GM23338 (cell line): ENCODE results near the gene METRNL. TPM values are rescaled to one million over a fixed set of nuclear protein-coding genes. Genes with fewer than 3 reads are reported as not detected.
A peak's percentile ranks its signal among the peaks of the same experiment; 100 is the strongest.

ENCODE experiments used
- ATAC-seq: fragments of 200-7000 bp; cut with Tn5 transposase; 3 replicates; pipeline ENCODE4 v1.9.1; 2020
- DNase-seq: peaks from one replicate; pipeline ENCODE4 v3.0.0-alpha.2; 2015; ENCODE audit warnings: low spot score
- H2AFZ ChIP-seq: fragments of 200-600 bp; sonication (generic); 2 replicates; pipeline ENCODE4 v1.8.0; 2016; ENCODE audit warnings: antibody characterized with exemption, mild to moderate bottlenecking, moderate library complexity
- H3F3A ChIP-seq: fragments of 200-600 bp; sonication (generic); replicated peaks from 2 replicates; pipeline ENCODE4 v1.8.0; 2017; ENCODE audit warnings: antibody characterized with exemption, mixed run types, low read depth
- H3K27ac ChIP-seq: fragments of 200-600 bp; sonication (generic); 2 replicates; pipeline ENCODE4 v1.6.1; 2016; ENCODE audit warnings: low read depth
- H3K27me3 ChIP-seq: fragments of 200-600 bp; sonication (generic); 2 replicates; pipeline ENCODE4 v1.8.0; 2016; ENCODE audit warnings: mild to moderate bottlenecking, mixed run types, moderate library complexity; ENCODE audit not compliant: insufficient read depth
- H3K36me3 ChIP-seq: fragments of 200-600 bp; sonication (generic); 2 replicates; pipeline ENCODE4 v1.8.0; 2016; ENCODE audit warnings: mild to moderate bottlenecking; ENCODE audit not compliant: insufficient read depth
- H3K4me1 ChIP-seq: fragments of 200-600 bp; sonication (generic); 2 replicates; pipeline ENCODE4 v1.8.0; 2016; ENCODE audit warnings: mild to moderate bottlenecking, moderate library complexity; ENCODE audit not compliant: insufficient read depth
- H3K4me2 ChIP-seq: fragments of 200-600 bp; sonication (generic); 2 replicates; pipeline ENCODE4 v1.7.1; 2017; ENCODE audit warnings: mixed run types
- H3K4me3 ChIP-seq: fragments of 200-600 bp; sonication (generic); 2 replicates; pipeline ENCODE4 v1.6.1; 2016; ENCODE audit warnings: mixed run types
- H3K79me2 ChIP-seq: fragments of 200-600 bp; sonication (generic); replicated peaks from 2 replicates; pipeline ENCODE4 v1.8.0; 2017; ENCODE audit warnings: mild to moderate bottlenecking; ENCODE audit not compliant: insufficient read depth
- H3K9me2 ChIP-seq: fragments of 200-600 bp; sonication (generic); 2 replicates; pipeline ENCODE4 v1.8.0; 2017; ENCODE audit not compliant: insufficient read depth
- H4K20me1 ChIP-seq: fragments of 200-600 bp; sonication (generic); replicated peaks from 2 replicates; pipeline ENCODE4 v1.8.0; 2017; ENCODE audit warnings: mild to moderate bottlenecking; ENCODE audit not compliant: insufficient read depth
- H3K27ac Mint-ChIP-seq: 2 replicates; pipeline ENCODE4 v1.8.0; 2020; ENCODE audit warnings: inconsistent platforms, mild to moderate bottlenecking, moderate library complexity, mixed read lengths
- H3K27me3 Mint-ChIP-seq: 3 replicates; pipeline ENCODE4 v1.8.0; 2022; ENCODE audit warnings: low read depth, mild to moderate bottlenecking, moderate library complexity, mixed read lengths, inconsistent platforms; ENCODE audit not compliant: insufficient read depth, poor library complexity
- H3K36me3 Mint-ChIP-seq: 3 replicates; pipeline ENCODE4 v1.8.0; 2021; ENCODE audit warnings: low read depth, mild to moderate bottlenecking, inconsistent platforms, moderate library complexity, mixed read lengths
- H3K4me1 Mint-ChIP-seq: 3 replicates; pipeline ENCODE4 v1.8.0; 2020; ENCODE audit warnings: mild to moderate bottlenecking, inconsistent platforms, mixed read lengths
- H3K4me3 Mint-ChIP-seq: 3 replicates; pipeline ENCODE4 v1.8.0; 2021; ENCODE audit warnings: moderate library complexity, mild to moderate bottlenecking, inconsistent platforms, mixed read lengths
- H3K9me3 Mint-ChIP-seq: 3 replicates; pipeline ENCODE4 v1.8.0; 2020; ENCODE audit warnings: moderate library complexity, mild to moderate bottlenecking, inconsistent platforms, mixed read lengths
- CREB1 ChIP-seq: fragments of 250-450 bp; sonication (Bioruptor Pico); IDR thresholded peaks from 2 replicates; pipeline ENCODE4 v1.5.0; 2020; ENCODE audit warnings: low read depth, mild to moderate bottlenecking, moderate library complexity
- JUNB ChIP-seq: IDR thresholded peaks from one replicate; pipeline ENCODE4 v1.6.1; 2016; ENCODE audit warnings: antibody characterized with exemption; ENCODE audit not compliant: unreplicated experiment
- ZNF462 ChIP-seq: fragments of 250-450 bp; sonication (Bioruptor Pico); IDR thresholded peaks from 2 replicates; pipeline ENCODE4 v1.5.0; 2020; ENCODE audit warnings: mild to moderate bottlenecking, moderate library complexity
- polyA plus RNA-seq: library from polyadenylated mRNA; unstranded; fragments of >200 nt; fragmentation: Nextera tagmentation; extraction: Ambion mirVana; gene quantifications from 2 replicates; pipeline ENCODE4 v1.2.1, GENCODE V29; 2016
- total RNA-seq: library from RNA; depleted of rRNA; stranded (reverse); fragments of >200 nt; shearing (Covaris generic); gene quantifications from 2 replicates; pipeline ENCODE4 v1.2.3, GENCODE V29; 2014

Gene METRNL
- total and polyA plus RNA-seq, 2 experiments from 2014 or later, result 12.2 to 20.2 TPM

DNA sequence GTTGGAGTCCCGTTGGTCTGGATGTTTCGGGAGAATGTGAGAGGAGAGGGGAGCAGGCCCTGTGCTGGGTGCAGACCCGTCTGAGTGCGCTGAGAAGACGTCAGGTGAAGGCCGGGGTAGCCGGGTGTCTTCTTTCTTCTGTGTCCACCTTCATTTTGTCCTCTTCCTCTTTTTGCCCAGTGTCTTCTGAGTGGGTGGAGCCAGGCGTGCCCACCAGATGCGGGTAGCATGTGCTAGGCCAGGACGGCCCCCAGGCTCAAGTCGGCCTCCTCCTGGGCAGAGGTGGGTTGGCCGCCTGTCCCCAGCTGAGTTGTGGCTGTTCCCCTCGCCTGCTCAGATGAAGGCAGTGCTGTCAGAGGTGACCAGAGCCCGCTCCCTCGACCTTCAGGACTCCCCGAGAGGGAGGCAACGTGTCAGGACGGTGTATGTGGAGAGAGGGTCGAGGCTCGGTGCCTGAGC, 3.5 kb downstream of the METRNL start:
- peaks cover 22% of the 10 kb centered on the region for H3K27me3 ChIP-seq
- peak overlapping the region; percentile 95 for H3K27ac ChIP-seq
- no peaks in the 10 kb centered on the region for H3K9me2 ChIP-seq
- no peak overlapping the region for H2AFZ ChIP-seq
- H3K79me2 ChIP-seq, result peaks cover 50% of the 10 kb centered on the region
- ATAC-seq, result peak; percentile 2; the same call in 1 of the 3 replicates
- H3K4me3 Mint-ChIP-seq, result peak overlapping the region; percentile 71
- DNase-seq, result no peak
- peak overlapping the region; percentile 83 for H3K4me2 ChIP-seq
- H3K4me1 ChIP-seq, result peaks cover 23% of the 10 kb centered on the region
- peak overlapping the region; percentile 97 for H3K27ac Mint-ChIP-seq
- no peak for TF ChIP-seq ZNF462 (CRISPR knock-in tag)
- H4K20me1 ChIP-seq, result no peaks in the 10 kb centered on the region; the same call in 1 of the 2 replicates
- H3F3A ChIP-seq, result 0 out of 2 replicates have a peak, but pooled peaks cover 6% of the 10 kb centered on the region
- peaks cover 46% of the 10 kb centered on the region for H3K4me1 Mint-ChIP-seq
- no peaks in the 10 kb centered on the region; the same call in 2 of the 3 replicates for H3K9me3 Mint-ChIP-seq
- peaks cover 19% of the 10 kb centered on the region; the same call in 2 of the 3 replicates for H3K36me3 Mint-ChIP-seq
- H3K36me3 ChIP-seq, result no peaks in the 10 kb centered on the region
- H3K27me3 Mint-ChIP-seq, result peaks cover 27% of the 10 kb centered on the region
- no peak overlapping the region; the same call in 1 of the 2 replicates for H3K4me3 ChIP-seq

GRCh38 chr17:83083368-83084201, 4.2 kb downstream of the METRNL start:
- no peak overlapping the region for H3K4me3 ChIP-seq
- peak; percentile 89 for DNase-seq
- Mint-ChIP-seq H3K27ac (peak overlapping the region; percentile 97), H3K4me1 (peaks cover 43% of the 10 kb centered on the region), H3K9me3 (no peaks in the 10 kb centered on the region; the same call in 2 of the 3 replicates), H3K4me3 (peak overlapping the region; percentile 71), H3K36me3 (peaks cover 19% of the 10 kb centered on the region; the same call in 2 of the 3 replicates), H3K27me3 (peaks cover 23% of the 10 kb centered on the region)
- H3F3A ChIP-seq, result 0 out of 2 replicates have a peak, but pooled peaks cover 6% of the 10 kb centered on the region
- H3K36me3 ChIP-seq, result no peaks in the 10 kb centered on the region
- H3K27ac ChIP-seq, result peak overlapping the region; percentile 95
- H3K27me3 ChIP-seq, result peaks cover 15% of the 10 kb centered on the region
- no peak overlapping the region for H2AFZ ChIP-seq
- H3K79me2 ChIP-seq, result peaks cover 50% of the 10 kb centered on the region
- no peaks in the 10 kb centered on the region for H3K9me2 ChIP-seq
- peaks cover 23% of the 10 kb centered on the region for H3K4me1 ChIP-seq
- peak; percentile 85 for TF ChIP-seq CREB1
- TF ChIP-seq JUNB, result no peak
- peak overlapping the region; percentile 83; the same call in 1 of the 2 replicates for H3K4me2 ChIP-seq
- peak; percentile 12 for ATAC-seq
- no peaks in the 10 kb centered on the region; the same call in 1 of the 2 replicates for H4K20me1 ChIP-seq
